Fibroblast of villous mesenchyme (primary cell): ENCODE data around the gene ZNF511. TPM values are rescaled to one million over a fixed set of nuclear protein-coding genes. Genes with fewer than 3 reads are reported as not detected.

Experiments used
- DNase-seq: peaks from one replicate; pipeline ENCODE4 v3.0.0-alpha.2; 2010; ENCODE audit warnings: low read depth
- H3K4me3 ChIP-seq: 2 replicates; pipeline ENCODE4 v1.5.1; 2011; ENCODE audit warnings: low read depth, mild to moderate bottlenecking, low read length
- CTCF ChIP-seq: IDR thresholded peaks from 2 replicates; pipeline ENCODE4 v1.5.1; 2012; ENCODE audit warnings: low read depth, mild to moderate bottlenecking, low read length; ENCODE audit not compliant: insufficient read depth
- total RNA-seq: library from RNA; depleted of rRNA; stranded (reverse); fragments of >200 nt; gene quantifications from 2 replicates; pipeline ENCODE4 v1.2.3, GENCODE V29; 2012

ZNF511 gene
- total RNA-seq, 1 donor: 21.2 TPM

GRCh38 chr10:133270204-133270603, 38.5 kb upstream of the ZNF511 start:
- no peak for TF ChIP-seq CTCF
- H3K4me3 ChIP-seq: no peak overlapping the region
- DNase-seq: no peak

- no peak for TF ChIP-seq CTCF
Observed at GRCh38 chr10:133270773-133271297, 37.9 kb upstream of the ZNF511 start.

DNA sequence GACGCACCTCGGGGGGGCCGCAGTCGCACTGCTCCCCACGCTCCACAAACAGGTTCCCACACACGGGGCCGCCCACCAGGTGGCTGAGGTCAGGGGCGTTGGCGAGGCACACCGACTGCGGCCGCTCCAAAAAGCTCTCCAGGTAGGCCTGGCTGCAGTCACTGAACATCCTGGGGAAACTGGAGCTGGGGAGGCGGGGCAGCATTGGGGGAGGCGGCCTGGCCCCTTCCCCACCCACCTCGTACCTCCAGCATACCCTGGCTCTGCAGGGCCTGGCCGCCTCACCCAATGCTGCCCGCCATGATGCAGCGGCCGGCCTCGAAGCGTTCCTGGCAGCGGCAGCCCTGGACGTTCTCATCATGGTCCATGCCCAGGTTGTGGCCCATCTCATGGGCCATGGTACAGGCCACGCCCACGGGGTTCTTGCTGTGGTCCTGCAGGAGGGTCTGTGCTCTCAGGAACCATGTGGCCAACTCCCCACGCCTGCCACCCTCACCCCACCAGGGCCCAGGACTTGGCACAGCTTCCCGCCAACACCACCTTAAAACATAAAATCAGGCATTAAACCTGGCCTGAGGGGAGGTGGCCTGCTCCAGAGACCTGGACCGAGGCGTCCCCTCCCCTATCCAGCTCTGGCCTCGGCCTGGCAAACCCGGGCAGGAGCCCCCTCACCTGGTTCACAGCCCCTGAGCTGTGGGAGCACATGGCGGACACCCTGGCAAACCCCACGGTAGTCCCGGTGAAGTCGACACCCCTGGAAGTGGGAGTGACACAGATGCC, 37.0 kb upstream of the ZNF511 start:
- DNase-seq: no peak
- no peak for TF ChIP-seq CTCF
- H3K4me3 ChIP-seq: no peak overlapping the region

More at GRCh38 chr10:133270773-133271297, 37.9 kb upstream of the ZNF511 start:
- H3K4me3 ChIP-seq: no peak overlapping the region
- no peak for DNase-seq

GRCh38 chr10:133272301-133272963, 36.3 kb upstream of the ZNF511 start:
- no peak for DNase-seq
- TF ChIP-seq CTCF: no peak
- no peak overlapping the region for H3K4me3 ChIP-seq

DNA sequence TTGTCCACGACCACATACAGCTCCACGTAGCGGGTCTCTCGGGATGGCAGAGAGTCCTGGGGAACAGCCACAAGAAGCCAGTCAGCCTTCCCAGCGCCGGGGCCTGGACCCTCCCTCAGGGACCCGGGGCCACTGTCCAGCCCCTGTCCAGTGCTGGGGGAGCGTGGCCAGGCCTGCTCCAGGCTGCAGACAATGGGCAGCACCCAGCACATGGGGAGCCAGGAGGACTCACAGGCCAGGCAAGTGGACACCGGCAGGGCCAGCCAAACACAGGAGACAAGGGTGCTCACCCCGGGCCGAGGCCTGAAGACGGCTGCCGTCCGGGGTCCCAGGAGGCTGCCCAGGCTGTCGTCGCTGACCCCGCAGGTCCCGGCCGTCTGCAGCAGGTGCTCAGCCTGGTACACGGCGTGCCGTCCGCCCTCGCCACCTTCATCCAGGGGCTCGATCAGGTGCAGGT, 35.7 kb upstream of the ZNF511 start:
- no peak for TF ChIP-seq CTCF
- DNase-seq: no peak
- no peak overlapping the region for H3K4me3 ChIP-seq

DNA sequence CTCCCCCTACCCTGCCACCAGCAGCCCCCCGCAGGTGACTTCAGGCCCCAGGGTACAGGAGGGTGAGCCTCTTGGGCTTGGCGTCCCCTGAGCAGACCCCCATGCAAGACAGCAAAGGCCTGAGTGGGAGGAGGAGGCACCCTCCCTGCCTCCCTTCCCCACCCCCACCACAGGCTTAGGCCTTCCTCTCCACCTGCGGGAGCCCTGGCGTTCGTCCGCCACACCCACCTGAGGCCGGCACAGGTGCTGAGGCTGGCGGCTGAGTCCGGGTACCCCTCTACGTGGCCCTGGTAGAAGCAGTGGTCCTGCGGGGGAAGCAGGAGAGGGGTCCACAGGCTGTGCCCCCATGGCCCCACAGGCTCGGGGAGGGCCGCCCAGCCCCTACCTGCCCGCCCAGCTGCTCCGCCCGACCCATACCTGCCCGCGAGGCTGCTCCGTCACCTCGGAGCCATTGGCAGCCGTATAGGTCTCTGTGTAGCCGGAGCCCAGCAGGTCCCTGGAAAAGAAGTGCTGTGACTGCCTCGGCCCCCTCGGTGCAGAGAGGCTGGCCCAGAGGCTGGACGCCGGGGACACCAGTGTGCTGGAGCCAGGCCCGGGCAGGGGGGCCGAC, 35.1 kb upstream of the ZNF511 start:
- no peak for TF ChIP-seq CTCF
- no peak overlapping the region for H3K4me3 ChIP-seq
- no peak for DNase-seq
